Stromal cell of bone marrow (primary cell): ENCODE results near the gene PSD4.

Source experiments
- DNase-seq: peaks from one replicate; pipeline ENCODE4 v3.0.0-alpha.2; 2012; ENCODE audit warnings: low read depth

Gene PSD4

DNA sequence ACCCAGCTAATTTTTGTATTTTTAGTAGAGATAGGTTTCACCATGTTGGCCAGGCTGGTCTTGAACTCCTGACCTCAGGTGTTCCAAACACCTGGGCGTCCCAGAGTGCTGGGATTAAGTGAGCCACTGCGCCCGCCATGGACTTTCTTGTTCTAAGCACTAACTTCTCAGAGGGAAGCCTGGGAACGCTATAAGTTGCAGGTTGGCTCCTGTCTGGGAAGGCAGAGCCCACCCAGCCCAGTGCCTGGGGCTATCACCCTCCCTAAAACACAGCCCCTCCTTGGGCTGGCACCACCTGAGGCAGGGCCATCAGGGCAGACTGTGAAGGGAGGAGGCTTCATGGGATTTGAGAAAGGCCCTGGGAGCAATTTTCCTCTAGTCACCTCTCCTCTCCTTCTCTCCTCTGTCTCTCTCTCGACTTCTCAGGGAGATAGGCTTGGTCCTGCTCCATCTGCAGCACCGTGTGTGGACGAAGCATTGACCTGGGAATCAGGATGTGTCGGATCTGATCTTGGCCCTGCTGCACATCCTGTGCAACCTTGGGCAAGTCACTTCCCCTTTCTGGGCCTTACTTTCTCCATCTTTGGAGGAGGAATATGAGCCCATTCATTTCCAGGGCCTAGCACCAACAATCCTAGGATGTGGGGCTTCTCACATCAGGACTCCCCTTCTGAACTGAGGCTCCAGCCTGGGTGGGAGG, 10.9 kb downstream of the PSD4 start:
- DNase-seq = no peak

DNA sequence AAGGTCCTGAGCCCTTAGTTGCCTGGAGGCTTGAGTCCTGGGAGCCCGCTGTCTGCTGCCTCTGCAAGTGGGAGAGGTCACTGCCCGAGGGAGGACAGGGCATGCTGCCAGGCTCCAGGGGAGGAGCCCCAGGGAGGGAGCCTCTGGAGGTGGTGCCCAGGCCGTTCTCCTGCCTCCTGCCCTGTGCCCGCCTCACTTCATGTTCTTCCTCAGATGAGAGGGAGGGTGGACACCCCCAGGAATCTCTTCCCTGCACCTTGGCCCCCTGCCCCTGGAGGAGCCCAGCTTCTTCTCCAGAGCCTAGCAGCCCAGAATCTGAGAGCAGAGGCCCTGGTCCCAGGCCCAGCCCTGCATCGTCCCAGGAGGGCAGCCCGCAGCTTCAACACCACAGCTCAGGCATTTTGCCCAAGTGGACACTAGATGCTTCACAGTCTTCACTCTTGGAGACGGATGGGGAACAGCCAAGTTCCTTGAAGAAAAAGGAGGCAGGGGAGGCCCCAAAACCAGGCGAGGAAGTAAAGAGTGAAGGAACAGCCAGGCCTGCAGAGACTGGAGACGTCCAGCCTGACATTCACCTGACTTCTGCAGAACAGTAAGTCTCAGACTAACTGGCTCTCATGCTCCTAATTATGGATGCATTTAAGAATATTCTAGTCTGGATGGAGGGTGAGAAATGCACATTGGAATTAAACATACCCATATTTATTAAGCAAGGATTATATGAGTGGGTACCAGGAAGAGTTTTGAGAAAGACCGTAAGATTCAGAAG, 12.1 kb downstream of the PSD4 start:
- DNase-seq = no peak

DNA sequence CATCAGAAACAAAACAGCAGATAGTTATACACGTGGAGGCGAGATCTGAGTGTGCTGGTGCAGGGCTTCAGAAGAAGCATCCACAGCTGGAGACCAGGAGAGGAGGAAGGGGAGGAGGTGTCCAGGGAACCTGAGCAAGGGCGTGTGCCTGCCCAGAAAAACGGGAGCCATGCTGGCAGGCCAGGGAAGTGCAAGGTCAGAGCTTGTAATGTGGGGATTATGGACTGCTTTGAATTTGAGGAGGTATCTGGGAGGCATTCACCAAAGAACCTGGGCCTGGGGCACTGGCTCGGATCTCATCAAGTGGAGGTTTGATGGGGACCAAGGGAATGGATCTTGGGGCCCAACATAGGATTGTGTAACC, 12.6 kb downstream of the PSD4 start:
- DNase-seq = no peak

DNA sequence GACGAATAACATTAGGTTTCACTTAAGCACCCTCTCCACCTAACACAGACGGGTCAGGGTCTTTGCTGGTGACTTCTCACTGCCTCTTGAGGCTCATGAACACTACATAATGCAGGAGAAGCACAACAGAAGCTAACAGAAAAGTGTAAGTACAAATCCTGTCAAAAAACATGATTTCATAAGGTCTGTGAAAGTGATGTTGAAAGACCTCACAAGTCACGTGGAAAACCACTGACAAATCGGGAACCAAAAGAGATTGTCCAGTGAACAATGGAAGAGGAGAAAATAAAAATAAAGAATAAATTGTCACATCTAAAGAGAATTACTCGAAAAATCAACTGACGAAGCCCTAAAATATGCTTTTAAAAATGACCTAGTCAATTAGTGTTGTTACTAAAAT, 14.0 kb downstream of the PSD4 start:
- DNase-seq = no peak

DNA sequence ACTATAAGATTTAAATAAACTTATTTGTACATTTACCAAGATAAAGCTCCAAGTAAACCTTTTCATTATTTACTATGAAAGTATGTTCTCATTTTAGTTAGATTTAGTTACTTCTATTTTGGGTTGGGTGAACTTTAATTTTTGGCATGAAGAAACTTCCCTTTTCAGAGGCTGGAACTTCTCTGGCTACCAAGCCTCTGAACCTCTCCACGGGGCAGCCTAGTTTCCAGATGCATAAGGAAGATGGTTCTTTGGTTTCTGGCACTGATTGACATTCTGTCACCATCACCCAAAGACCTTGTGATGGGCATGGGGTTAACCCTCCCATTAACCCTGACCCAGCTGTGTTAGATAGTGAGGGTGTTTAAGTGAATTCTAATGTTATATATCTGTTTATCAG, 17.1 kb downstream of the PSD4 start:
- no peak for DNase-seq

DNA sequence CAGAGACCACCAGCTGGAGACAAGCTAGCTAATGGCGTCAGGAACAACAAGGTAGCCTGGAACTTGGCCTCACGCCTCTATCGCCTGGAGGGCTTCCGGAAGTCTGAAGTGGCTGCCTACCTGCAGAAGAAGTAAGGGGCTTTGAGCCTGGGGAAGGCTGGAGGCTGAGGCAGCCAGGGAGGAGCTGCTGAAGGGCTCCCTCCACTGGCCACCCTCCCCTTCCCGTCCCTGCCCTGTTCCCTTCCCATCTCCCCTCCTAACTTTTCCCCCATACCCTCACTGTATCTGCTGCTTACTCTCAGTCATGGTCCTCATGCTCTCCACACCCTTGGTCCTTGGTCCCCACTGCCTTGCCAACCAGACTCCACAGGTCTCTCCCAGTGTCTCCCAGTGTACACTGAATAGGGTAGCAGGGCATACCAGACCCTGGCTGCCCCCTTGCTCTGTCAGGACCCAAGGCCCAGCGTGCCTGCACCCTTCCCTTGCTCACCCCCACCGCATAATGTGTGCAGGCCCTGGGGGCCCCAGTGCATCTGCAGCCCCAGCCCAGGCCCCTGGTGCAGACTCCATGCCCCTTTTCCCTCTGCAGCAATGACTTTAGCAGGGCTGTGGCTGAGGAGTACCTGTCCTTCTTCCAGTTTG, 18.8 kb downstream of the PSD4 start:
- no peak for DNase-seq

DNA sequence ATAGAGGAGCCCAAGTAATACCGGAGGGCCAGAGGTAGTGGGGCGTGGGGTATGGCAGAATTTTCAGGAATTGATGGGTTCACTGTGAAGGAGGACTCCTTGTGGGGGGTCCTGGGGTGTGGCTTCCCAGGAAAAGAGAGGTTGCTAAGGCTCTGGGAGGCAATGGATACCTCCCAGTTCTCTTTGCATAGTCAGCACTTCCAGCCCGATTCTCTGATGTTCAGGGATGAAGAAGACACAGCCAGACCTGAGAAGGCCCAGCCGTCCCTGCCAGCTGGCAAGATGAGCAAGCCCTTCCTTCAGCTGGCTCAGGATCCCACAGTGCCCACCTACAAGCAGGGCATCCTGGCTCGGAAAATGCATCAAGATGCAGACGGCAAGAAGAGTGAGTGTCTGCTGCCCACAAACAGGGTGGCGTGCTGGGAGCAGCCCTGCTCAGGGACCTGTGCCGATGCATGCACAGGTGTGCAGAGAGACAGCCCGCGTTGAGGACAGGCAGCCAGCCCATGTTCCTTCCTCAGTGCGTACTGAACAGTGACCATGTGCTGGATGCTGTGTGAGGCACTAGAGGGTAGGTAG, 22.2 kb downstream of the PSD4 start:
- DNase-seq = no peak

DNA sequence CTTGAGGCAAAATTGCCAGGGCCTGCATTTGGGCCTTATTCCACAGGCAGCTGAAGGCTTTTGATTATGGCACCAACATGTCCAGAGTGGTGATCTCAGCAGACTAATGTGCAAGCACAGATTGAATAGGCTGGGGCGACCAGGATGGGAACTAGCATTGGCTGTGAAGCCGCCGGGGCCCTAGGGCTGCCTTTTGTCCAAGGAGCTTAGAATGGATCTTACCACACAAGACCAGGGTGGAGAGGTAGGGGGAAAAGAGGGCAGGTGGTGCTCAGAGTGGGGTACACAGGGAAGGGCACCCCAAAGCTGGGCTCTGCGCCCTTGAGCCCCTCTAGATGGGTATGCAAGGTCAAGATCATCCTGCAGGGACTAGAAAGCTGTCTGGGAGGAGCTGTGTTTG, 23.1 kb downstream of the PSD4 start:
- no peak for DNase-seq

DNA sequence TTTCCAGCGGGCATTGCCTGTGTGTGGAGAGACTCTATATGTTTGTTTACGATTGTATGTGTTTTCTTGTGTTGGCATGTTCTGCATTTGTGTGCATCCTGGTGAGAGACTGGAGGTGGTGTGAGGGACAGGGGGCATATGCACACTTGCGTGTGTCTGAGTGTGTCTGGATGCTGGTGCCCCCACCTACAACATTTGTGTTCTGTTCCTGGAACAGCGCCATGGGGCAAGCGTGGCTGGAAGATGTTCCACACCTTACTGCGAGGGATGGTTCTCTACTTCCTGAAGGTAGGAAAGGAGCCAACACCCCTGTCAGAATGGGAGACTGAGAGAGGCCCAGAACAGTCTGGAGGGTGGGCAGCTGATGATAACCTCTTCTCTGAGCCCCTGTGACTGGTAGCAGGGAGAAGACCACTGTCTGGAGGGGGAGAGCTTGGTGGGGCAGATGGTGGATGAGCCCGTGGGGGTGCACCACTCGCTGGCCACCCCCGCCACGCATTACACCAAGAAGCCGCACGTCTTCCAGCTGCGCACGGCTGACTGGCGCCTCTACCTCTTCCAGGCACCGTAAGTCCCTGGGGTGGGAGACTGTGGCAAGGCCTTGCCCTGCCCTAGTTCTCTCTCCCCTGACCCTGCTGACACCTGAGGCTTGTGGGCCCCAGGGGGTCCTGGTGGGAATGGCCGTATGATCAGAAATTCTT, 23.7 kb downstream of the PSD4 start:
- no peak for DNase-seq

DNA sequence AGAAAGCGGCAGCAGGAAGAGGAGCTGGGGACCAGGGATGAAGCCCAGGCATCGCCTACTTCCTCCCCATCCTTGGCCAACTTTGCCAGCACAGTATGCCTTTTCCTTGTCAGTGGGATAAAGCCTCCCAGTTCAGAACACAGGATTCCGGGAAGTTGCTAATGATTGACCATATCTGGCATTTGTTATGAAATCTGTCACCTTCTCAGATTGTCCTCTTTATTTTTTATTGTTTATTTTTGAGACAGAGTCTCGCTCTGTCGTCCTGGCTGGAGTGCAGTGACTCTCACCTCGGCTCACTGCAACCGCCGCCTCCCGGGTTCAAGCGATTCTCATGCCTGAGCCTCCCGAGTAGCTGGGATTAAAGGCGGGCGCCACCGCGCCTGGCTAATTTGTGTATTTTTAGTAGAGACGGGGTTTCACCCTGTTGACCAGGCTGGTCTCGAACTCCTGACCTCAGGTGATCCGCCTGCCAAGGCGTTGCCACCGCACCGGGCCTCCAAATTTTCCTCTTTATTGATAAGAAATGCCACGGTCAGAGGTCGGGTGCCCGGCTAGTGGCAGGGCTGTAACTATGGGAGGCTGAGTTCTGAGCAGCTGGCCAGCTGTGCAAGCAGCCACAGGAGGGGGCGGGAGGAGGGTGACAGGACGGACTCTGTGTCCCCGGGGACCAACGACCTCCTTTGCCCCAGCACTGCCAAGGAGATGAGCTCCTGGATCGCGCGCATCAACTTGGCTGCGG, 24.4 kb downstream of the PSD4 start:
- DNase-seq = no peak

DNA sequence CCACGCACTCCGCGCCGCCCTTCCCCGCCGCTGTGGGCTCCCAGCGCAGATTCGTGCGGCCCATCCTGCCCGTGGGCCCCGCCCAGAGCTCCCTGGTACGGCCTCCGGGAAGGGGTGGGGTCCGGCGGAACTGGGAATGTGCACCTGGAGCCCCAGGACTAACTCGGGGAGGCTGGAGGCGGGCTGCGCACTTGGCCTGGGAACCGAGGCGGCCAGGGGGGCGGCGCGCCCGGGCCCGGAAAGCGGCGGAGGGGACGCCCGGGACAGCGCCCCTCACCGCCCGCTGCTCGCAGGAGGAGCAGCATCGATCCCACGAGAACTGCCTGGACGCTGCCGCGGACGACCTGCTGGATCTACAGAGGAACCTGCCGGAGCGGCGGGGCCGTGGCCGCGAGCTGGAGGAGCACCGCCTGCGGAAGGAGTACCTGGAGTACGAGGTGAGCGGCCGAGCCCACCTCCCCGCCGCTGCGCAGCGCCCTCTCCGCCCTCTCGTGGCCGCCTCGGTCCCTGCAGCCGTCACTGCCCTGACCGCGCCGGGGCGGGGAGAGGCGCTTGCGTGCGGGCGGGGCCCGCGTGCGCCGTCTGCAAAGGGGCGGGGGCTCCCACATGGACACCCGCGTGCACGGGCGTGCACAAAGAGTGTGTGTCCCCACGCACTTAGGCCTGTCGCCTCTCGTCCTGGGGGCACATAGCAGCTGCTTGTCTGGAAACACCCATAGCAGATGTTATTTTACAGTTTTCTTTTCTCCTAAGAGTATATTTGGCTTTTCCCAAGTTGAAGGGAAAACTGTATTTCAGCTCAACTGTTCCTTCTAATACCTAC, 25.2 kb downstream of the PSD4 start:
- DNase-seq = peak; percentile 37

DNA sequence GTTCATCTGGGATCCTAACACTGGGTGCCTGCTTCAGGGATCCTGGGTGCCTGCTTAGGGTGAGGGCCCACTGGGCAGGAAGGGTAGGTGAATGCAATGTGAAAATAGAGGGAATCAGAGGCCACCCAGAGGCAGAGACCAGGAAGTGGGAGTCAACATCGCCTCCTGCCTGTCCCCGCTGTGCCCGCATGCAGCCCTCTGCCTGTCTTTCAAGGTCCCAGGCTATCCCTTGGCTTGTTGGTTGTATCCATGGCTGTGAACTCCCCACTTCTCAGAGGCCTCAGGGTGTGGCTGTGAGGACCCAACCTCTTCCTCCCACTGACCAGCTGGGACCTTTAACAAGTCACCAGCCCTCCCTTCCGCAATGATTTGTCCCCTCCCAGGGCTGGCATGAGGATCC, 26.5 kb downstream of the PSD4 start:
- DNase-seq = no peak

DNA sequence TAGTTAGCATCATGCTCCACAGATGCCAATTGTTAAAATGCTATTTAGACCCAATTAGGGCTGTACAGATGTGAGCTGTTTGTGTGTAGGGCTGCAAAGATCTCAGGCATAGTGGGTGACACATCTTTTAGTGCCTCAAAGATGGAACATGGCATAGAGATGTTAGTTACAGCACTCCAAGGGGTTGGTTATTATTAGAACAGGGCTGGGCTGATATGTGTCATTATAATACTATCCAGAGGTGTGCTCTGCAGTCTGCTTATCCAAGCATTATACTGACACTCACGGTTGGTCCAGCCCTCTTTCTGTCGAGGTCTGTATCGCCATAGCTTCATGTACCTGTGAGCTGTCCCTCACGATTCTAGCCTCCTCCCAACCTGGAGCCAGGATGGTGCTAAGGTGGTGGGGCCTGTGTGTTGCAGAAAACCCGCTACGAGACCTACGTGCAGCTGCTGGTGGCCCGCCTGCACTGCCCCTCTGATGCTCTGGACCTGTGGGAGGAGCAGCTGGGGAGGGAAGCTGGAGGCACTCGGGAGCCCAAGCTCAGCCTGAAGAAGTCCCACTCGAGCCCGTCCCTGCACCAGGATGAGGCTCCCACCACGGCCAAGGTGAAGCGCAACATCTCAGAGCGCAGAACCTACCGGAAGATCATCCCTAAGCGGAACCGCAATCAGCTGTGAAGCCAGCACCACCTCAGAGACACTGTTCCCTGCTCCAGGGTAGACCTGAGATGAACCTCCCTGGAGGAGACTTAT, 27.1 kb downstream of the PSD4 start:
- no peak for DNase-seq

DNA sequence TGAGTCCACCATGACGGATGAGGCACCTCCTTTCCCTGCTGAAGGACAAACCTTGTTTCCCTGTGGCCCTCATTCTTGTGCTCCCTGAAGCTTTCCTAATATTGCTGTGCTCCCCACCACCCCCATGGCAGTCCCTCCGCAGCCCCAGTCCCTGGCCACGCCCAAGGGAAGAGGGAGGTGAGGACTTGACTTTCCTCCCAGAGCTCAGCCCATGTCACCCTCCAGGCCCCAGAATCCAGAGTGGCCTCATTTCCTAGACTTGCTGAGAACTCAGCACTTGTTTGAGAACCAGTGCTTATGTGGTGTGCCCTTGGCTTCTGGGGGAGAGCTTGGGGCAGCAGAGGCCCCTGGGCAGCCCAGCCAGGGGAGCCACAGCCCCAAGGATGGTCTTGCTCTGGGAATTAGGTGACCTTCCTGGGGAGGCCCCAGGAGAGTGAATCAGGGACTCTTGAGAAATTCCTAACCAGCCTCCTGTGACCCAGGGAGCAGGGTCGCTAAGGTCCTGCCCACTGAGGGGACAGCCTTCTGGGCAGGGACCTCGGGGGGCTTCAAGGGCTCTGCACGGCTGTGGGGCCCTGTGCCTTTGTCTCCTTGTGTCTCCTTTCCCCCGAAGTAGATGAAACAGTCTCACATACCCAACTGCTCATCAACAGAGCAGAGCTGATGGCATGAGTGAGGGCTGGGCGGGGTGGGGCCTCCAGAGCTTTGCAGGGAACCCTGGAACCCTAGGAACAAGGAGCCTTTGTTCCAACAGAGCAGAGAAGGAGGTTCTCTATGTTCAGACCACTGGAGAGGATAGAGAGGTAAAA, 27.9 kb downstream of the PSD4 start:
- DNase-seq = no peak

DNA sequence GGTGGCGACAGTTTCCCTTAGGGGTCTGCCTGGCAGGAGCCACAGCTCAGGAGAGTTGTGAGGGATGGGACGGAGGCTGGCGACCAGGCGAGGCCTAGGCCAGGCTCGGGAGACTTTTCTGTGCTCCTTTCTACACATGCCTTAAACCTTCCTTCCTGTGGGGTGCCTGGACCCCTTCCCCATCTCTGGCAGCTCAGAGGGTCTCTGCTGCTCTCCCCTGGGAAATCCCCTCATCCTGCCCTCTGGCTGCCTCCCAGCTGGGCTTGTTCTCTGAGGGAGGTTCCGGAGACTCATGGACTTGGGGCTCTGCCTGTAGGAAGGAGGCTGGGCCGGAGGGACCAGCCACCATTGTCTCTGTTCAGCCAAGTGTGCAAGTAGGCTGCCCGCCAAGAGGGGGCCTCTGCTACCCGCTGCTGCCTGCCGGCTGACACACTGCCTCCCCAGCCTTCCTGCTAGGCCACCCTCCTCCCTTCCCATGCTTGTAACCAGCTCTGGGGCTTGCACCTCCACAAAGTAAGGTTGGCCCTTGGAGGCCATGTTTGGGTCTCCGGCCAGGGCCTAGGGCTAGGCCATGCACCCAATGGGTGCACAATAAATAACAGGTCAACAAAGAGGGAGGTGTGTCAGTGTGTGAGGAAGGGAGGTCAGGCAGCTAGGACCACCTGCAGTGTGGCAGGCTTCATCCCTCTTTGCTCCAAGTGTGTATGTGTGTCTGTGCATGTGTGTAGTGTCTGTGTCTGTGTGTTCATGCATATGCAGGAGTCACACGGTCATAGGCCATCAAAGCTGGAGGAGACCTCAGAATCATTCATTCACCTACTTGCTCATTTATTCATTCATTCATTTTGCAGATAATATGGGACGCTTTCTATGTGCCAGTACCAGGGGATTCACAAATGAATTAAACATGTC, 28.8 kb downstream of the PSD4 start:
- no peak for DNase-seq

DNA sequence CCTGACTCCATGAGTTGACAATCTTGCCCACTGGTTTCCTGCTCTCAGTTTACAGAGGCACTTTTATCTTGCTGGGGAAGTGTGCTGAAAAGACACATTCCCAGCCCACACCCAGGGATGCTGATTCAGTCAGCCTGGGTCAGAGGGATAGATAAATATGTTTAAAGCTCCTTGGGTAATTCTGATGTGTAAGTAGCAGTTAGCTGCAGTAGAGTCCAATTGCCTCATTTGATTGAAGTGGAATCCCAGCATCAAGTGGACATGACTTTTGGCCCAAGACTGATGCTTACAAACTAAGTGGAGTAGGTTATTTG, 29.4 kb downstream of the PSD4 start:
- peak; percentile 23 for DNase-seq

DNA sequence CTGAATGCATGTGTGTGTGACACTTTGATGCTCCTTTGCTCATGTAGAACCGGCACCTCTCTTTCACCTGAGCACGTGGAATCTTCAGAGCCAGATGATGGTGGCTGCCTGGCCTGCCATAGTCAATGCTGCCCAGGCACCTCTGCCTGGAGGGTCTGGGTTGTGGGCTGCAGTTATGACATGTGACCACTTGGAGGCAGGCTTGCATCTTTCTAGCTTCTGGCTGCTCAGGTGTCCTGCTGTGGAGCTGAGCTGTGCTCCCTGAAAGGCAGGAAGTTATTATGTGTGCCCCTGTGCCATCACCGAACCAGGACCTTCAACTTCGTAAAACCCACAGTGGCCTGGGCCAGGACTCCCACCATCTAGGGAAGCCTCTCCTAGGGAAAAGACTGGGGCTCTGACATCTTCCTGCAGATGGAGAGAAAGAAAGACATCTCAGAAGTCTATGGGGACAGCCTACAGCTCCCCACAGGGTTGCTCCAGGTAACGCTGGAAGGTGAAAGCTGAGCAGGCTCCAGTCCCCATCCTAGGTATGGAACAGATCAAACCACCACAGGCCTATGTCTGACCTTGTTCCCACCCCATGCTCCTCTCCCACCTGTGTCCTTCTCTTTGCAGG, 30.2 kb downstream of the PSD4 start:
- peak; percentile 43 for DNase-seq

DNA sequence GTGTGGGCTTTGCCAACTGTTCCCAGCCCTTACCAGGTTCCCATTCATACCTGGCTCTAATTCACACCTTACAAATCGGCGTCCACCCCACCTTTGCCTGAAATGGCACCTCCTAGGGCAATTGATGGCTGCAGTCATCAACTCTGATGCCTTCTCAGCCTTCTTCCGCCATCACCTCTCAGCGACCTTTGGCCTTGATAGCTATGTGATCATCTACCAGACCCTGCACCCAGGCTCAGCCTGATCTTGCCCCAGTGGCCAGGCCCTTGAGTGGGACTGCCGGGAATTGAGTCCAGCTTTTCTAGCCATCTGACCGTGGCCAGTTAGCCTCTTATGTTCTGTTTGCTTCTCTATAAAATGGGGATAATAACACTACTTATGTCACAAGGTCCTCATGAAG, 32.5 kb downstream of the PSD4 start:
- no peak for DNase-seq
